GM21576 (cell line): ENCODE measurements around the gene CDC42BPG.
"Not testable (repeated sequence)": the region's sequence is repeated elsewhere in the genome, so short reads cannot be mapped to it uniquely, and the experiment has no call there.

Experiments
- ATAC-seq: cut with Tn5 transposase; IDR thresholded peaks from one replicate; pipeline ENCODE4 v1.9.1; 2021; ENCODE audit warnings: mild to moderate bottlenecking, moderate library complexity; ENCODE audit not compliant: unreplicated experiment

Gene CDC42BPG

DNA sequence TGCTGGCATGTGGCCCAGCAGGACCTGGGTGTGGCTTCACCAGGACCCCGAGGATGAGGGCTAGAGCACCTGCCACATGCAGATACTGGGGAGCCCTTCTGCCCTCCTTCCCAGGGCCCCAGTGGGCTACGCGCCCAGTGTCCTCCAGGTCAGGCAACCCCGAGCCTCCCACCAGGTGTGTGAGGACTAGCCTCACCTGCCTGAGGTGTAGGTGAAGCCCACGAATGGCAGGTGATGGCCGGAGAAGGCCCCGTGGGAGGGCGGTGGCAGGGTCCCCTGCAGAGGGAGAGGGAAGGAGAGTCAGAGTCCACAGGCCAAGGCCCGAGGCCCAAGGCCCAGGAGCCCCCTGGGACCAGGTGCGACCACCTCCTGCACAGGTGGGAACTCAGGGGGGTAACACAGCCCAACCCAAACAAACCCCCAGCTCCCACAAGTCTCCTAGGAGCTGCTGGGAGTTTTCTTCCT is 6.5 kb downstream of the CDC42BPG start:
- no peak for ATAC-seq

DNA sequence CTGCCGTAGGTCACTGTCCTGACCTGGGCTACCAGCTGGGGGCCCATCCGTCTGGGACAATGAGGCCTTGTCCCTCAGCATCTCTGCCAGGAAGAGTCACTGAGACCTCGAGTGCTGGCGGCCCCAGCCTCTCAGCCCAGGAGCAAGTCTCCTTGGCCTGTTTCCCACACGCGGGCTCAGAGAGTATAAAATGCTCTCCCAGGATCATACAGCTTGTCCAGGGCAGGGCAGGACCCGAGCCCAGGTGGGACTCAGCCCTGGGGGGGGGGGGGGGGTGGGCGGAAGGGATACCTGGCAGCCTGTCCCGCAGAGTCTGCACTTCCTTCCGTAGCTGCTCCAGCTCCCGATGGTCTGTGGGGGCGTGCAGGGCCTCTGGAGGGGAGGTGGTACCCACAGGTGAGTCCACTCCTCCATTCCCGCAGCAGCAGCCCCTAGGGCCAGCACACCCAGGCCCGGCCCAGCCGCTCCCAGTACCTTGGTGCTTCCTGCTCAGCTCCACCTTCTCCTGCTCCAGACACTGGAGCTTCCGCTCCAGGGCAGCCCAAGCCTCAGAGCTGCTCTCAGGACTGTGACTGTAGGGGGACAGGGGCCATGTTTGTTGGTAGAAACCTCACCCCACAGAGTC is 7.9 kb downstream of the CDC42BPG start:
- no peak for ATAC-seq

DNA sequence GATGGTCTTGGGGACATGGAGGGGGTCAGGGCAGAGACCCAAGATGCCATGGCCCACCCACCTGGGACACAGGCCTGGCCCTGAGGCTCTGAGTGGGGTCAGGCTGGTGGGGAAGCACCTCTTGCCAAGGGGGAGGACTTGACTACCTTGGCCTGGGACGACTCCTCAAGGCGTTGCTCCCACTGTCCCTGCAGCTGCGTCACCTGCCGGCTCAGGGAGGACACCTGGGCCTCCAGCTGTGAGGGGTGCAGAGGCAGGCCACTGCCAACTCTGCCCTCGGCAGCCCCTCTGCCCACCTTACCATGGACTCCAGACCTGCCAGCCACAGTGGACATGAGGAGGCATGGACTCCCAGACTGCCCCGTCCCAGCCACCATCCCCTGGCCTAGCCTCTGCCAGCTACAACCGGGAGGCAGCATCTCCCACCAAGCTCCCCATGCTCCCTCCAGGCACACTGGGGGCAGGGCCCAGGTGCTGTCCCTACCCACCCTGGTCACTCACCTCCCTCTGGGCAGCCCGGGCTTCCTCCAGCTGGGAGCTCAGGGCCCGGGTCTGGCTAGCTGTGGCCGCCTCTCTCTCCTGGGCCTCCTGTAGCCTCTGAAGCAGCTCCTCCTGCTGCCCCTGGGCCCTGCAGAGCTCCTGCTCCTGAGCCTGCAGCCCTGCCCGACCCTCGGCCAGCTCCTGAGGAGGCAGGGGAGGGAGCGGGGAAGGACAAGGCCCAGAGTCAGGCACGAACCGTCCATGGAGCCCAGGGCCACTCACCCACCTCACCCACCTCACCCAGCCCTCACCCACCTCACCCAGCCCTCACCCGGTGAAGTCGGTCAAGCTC is 8.6 kb downstream of the CDC42BPG start:
- no peak for ATAC-seq

DNA sequence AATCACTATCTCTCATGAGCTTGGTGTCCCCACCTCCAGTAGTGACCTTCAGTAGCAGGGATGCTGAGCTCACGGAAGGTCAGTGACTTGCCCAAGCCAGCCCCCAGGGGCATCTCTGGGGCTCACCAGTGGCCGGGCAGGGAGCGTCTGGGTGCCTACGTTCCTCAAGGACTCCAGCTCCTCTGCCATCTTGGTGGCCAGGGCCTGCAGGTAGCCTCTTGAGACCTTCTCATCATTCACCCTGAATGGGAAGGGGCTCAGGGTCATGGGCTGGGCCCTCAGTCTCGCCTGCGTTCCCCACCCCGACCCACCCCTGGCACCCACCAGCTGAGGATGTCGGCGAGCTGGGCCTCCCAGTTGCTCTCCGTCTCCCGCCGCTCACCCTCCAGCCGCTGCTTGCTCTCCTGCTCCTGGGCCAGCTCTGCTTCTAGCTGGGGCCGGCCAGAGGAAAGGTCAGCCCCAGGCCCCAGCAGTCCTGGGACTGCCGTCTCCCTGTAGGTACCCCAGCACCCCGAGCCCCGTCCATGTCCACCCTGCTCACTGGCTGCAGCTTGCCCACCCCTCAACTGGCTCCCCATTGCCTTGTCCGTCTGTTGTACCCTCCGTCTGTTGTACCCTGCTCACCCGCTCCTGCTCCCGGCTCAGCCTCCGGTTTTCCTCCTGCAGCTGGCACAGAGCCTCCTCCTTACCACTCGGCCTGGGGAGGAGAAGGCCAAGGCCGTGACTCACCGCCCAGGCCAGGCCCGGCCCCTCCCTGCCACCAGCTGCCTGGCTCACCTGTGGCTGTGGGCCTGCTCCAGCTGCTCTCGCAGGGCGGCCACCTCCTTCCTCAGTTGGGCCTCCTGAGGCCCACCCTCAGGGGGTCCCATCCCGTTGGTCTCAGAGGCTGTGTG is 9.5 kb downstream of the CDC42BPG start:
- no peak for ATAC-seq

DNA sequence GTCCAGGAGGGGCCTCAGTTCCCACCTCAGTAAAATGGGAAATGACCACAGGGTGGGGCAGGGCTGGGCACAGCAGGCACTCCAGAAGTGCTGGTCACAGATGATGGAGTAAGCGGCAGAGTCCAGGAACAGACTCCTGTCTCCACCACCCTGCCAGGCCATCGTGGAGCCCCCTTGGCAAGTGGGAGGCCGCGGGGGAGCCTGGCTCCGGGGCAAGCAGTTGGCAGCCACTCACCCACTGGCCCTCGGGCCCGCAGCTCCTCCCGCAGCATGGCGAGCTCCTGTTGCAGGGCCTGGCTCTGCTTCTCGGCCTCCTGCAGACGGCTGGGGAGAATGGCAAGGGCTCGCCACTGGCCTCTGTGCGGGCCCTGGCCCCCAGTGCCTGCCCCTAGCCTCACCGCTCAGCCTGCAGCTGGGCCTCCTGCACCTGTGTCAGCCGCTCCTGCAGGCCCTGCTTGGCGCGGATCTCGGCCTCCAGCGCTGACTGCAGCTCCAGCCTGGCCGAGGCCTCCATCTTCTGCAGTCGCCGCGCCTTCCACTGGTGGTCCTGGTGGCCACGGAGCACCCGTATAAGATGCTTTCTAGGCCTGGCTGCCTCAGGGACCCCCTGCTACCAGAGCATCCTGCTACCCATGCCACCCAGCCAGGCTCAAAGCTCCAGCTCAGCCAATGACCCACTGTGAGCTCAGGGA is 10.3 kb downstream of the CDC42BPG start:
- ATAC-seq = no peak

DNA sequence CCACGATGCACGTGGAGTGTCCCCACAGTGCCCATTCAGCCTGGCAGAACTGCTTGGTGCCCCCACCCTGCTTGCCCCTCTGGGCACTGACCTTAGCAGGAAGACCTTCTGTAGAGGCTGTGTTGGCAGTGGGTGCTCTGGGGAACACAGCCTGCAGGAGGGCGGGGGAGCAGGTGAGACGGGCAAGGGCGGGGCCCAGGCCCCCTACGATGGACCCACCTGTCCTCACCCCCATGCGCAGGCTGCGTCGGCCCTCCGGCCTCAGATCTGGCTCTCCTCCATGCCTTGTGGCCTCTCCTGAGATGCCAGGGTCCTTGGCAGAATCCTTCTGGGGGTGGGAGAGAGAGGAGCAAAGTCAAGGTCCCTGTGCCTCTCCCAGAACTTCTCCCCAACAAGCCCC is 10.9 kb downstream of the CDC42BPG start:
- ATAC-seq = no peak

DNA sequence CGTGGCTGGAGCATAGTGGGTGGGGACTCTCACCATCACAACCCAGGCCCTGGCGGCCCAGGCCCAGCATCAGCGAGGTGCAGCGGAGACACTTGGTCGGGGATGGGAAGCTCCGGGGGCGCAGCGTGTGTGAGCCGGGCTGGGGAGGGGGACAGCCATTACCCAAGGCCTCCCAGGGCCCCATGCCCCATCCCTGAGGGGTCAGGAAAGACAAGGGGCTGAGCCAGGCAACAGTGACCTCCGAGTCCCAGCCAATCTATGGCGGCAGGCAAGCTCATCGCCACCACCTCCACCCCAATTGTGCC is 11.3 kb downstream of the CDC42BPG start:
- ATAC-seq = no peak

DNA sequence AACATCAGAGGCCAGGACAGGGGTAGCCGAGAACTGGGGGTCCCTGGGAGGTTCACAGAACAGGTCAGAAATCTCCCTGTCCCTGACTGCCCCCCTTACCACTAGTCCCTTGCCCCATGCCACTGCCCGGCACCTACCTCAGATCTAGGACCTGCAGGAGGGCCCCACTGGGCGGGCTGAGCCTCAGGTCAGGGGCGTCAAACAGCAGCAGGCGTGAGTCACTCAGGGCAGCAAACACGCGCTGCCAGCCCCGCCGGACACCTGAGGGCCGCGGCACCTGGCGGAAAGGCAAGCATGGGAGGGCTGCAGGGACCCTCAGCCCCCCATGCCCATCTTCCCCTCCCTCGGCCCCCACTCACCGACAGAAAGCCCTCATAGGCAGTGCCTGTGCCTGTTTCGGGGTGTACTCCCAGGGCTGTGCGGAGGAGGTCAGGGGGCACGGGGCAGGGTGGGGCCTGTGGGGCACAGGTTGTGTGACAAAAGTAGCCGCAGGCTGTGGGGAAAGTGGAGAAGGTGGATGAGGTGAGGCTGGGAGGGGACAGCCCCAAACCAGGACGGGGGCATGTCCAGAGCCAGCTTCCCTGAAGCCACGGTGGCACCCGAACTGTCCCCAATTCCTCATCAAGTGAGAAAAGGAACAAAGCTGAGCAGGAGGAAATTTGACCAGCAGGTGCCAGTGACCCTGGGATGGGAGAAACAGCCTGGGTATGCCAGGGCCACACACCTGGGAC is 11.8 kb downstream of the CDC42BPG start:
- ATAC-seq = no peak

DNA sequence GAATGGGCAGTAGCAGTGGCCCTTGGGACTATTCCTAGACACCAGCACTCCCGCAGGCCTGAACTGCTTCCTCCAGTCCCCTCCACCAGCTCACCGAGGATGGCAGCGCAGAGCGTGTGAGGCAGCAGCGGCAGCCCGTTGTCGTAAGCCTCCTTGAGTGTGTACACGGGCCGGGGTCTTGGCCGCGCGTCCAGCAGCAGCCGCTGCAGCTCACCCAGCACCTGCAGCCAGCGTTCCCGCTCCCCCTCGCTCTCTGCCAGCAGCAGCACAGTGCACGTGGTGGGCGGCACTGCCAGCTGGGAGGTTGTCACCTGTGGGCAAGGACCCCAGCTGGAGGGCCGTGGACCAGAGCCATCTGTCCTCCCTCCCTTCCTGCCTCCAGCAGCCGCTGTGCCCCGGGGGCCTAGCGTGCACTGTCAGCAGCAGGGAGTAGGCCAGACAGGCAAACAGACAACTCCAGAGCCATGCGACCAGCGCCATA is 13.0 kb downstream of the CDC42BPG start:
- ATAC-seq = no peak

DNA sequence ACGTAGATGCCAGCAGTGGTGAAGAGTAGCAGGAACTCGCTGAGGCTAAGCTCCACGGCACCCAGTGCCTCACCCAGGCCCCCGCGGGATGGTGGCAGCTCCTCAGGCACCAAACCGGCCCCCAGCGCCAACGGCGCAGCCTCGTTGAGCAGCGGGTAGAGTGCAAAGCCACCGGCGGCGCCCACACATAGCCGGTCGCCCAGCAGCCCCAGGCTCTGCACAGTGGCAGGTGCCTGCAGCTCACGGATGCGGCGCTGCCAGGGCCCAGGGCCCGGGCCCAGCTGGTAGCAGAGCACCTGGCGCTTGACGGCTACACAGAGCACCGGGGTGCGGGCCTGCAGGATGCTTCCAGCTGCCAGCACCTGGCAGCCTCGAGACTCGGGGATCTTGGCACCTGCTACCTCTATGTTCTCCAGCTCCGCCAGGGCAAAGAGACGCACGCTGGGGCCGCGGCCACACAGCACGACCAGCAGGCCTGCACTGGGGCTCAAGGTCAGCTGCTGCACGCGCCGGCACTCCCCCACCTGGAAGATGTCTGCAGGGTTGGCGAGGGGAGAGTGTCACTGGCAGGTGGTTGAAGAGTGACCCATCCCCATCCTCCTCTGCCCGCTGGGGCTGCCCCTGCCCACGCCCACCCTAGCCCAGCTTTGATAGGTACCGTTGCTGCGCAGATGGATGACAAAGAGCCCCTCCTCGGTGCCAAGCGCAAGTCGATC is 14.8 kb downstream of the CDC42BPG start:
- ATAC-seq = no peak

DNA sequence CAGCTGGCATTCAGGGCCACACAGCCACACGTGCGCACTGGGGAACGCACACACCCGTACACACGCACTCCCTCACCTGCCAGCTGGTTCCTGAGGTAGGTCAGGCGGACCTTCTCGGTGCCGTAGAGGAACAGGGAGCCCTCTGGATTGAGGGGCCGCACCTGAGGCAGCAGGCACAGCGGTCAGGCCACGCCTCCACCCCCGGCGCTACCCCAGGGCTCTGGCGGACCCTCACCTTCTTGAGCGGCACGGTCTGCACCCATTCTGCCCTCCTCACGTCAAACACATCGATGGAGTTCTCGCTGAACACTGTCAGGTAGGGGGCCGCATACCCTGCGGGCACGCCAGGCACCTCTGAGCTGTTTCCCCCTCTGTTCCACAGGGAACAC is 17.0 kb downstream of the CDC42BPG start:
- no peak for ATAC-seq

DNA sequence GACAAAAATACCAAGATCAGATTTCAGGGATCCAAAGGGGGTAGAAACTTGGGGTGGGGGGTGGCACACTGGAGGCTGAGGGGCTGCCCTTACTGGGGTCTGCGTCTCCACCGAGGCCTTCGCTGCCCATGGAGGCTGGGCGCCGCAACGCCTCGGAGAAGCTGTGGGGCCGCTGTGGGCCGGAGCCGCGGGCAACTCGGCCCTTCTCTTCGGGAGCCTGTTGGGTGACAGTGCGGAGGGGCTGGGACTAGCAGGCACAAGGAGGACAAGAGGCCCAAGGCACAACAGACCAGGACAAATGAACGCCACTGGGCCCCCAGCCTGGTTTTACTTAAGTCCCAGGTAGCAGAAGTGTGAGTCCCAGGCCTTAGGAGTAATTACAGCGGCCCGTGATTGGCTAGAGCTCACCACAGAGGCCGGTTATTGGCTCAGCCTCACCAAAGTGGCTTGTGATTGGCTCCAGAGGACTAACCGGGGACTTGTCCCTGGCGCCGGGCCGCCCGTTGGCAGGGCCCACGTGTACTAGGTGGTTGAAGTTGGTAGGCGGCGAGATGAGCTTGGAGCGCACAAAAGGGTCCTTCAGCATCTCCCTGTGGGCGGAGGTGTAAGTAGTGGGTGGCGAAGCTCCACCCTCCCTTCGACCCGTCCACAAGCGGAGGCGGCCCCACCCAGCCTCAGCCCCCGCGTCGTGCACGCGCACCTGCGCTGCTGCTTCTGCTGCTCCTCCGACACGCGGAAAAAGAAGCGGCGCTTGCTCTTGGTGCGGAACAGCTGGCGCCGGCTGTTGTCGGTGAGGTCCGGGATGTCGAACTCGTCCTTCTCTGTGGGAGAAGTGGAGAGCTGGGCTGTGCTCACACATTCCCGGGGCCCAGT is 17.6 kb downstream of the CDC42BPG start:
- no peak for ATAC-seq

DNA sequence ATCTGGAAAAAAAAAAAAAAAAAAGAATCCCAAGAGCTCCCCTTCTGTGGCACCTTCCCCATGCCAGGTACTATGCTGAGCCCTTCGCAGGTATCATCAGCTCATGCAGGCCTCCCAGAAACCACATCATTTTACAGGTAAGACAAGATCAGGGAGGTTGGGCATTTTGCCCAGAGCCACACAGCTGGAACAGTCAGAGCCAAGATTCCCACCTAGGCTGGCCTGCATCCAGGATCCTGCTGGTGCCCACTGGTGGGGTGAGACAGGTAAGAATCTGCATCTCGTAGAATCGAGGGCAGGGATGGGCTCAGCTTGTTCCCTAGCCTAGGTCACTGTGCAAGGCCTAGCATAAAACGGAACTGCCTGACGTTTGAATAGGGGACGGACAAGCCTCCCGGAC is 18.4 kb downstream of the CDC42BPG start:
- ATAC-seq = no peak

DNA sequence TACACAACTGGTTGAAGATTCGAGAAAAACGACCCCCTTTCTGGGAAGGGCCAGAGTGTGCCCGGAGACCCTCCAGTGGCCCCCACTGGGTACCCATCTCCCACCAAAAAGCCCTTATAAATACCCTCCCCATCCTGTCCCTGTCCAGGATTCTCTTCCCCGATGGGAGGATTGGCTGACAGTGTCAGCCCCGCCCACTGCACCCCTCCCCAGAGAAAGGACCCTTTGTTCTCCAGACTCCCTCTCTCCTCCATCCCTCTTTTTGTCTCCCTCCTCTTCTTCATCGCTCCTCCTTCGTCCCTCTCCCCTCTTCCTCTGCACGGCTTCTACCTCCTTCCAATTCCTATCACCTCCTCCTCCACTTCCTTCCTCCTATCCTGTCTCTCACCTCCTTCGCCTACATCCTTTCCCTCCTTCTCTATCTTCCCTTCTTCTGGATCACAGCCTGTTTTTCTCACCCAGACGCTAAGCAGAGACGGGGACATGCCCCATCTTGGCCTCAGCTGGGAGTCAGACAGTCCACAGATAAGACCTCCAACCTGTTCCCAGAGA is 20.8 kb downstream of the CDC42BPG start:
- ATAC-seq = no peak

DNA sequence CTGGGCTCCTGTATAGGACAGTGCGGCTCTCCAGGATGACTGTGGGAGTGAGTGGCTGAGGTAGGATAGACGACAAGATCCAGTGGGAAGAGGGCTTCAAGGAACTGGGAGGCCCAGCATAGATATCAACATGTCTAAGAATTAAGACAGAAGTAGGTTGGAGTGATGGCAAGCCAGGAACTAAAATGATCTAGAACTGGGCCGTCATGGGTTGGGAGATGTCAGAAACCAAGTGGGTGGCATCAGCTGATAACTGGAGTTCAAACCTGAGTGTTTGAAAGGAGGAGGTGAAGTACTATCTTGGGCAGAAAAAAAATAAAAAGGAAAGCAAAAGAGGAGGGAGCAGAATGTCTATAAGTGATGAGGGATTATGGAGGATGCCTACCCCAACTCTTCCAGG is 27.0 kb downstream of the CDC42BPG start:
- no peak for ATAC-seq

DNA sequence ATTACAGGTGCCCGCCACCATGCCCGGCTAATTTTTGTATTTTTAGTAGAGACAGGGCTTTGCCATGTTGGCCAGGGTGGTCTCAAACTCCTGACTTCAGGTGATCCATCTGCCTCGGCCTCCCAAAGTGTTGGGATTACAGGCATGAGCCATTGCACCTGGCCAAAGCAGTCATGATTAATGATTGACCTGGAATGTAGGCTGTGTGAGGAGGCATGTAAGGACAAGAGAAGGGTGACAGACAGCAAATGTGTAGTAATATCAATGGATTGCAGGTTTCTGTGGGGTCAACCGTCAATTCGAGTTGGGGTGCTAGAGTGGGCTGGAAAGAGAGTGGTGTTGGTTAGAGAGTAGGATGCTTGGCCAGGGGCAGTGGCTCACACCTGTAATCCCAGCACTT is 29.0 kb downstream of the CDC42BPG start:
- not testable (repeated sequence) for ATAC-seq

DNA sequence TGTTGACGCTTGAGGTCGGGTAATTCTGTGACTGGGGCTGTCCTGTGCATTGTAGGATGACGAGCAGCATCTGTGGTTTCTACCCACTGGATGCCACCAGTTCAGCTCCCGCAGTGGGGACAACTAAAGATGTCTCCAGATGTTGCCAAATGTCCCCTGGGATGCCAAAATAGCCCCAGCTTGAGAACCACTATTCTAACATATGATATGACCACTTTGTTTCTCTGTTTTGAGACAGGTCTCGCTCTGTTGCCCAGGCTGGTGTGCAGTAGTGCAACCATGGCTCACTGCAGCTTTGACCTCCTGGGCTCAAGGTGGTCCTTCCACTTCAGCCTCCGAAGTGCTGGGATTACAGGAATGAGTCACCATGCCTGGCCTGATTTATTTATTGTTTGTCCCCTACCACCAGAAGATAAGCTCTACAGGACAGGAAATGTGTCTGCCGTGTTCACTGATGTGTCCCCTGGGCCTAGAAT is 29.7 kb downstream of the CDC42BPG start:
- peak; percentile 45 for ATAC-seq

DNA sequence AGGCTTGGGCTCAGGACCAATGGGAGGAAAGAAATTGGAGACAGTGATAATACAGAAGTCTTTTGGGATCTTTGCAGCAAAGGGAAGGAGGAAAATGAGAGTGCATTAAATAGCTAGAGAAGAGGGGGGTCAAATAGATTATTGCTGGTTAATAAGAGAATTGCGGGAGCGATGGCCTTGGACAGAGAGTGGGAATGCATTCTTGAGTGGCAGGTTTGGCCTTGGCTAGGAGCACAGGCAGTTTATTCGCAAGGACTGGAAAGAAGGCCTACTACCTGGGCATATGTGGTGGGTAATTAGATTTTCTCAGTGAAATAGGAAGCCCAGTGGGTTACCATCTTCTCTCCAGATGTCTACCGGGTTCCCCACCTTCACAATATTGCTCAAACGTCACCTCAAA is 30.6 kb downstream of the CDC42BPG start:
- ATAC-seq = no peak
